Measurements from ENCODE around the gene KRTAP2-4.

DNA sequence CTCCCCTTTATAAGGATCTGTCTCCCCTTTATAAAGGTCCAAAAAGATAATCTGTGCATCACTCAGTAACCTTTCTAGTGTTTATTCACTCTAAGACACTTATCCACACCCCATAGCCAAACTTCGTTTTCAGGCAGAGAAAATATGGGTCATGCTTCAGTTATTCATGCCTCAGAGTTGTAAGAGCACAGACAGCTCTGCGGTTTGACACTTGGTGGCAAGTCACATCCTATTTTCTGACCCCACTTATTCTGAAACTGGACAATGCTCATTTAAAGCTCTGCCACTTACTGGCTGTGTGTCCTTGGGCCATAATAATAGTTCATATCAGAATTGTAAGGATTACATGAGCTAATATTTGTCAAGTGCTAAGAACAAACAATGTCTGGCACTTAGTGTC lies 16.6 kb downstream of the KRTAP2-4 start:
- TF ChIP-seq, protein P1, sequence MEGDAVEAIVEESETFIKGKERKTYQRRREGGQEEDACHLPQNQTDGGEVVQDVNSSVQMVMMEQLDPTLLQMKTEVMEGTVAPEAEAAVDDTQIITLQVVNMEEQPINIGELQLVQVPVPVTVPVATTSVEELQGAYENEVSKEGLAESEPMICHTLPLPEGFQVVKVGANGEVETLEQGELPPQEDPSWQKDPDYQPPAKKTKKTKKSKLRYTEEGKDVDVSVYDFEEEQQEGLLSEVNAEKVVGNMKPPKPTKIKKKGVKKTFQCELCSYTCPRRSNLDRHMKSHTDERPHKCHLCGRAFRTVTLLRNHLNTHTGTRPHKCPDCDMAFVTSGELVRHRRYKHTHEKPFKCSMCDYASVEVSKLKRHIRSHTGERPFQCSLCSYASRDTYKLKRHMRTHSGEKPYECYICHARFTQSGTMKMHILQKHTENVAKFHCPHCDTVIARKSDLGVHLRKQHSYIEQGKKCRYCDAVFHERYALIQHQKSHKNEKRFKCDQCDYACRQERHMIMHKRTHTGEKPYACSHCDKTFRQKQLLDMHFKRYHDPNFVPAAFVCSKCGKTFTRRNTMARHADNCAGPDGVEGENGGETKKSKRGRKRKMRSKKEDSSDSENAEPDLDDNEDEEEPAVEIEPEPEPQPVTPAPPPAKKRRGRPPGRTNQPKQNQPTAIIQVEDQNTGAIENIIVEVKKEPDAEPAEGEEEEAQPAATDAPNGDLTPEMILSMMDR (IDR thresholded peaks at IDR 0.05): no peak
- no peak for TF ChIP-seq POLR2A (IDR thresholded peaks at IDR 0.05)
